NOMO-1 treated with dmso at 0.1 percent for 144 hours (cell line): ENCODE results near the gene PORCN.

Experiments used
- DNase-seq: peaks from one replicate; lab custom pipeline; 2025; ENCODE audit not compliant: unreplicated experiment; lab: John Stamatoyannopoulos, UW

The PORCN gene

DNA sequence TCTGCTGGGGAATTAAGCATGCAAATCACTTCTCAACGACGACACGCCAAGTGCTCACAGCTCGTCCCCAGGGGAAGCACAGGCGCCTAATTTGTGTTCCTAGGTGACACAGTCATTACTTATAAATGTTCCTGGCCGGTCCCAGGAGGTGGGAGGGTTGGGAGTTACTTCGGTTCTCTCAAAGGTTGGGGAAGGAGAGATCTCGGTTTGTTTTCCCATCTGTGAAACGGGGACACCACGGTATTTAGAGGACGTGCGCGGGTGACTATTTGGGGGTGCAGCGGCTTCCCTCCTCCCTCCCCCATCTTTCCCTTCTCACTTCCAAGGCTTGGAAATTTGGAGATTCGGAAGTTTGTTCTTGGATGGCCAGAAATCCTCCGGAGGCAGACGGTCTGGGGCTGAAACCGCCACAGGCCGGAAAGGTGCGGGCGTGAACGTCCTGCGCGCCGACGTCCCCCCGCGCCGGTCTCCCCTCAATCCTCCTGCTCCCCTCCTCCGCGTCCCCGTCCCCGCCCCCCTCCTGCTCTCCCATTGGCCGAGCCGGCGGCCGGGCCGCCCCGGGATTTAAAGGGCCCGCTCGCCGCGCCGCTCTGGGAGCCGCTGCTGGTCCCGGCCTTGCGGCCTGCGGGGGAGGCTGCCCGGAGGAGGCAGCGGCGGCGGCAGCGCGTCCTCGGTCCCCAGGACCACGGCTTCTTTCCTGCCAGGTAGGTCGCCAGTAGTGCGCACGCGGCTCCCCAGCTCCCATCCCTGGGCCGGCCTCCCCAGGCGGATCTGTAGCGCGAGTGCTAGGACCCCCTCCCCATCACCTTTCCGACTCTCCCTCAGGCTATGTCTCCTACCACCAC, at the start of gene PORCN:
Gene PORCN, plus strand, starts transcription at position 593 of the 845 bp plus-strand sequence. CDS start 829 bp downstream, outside the sequence.
- DNase-seq, result peak; percentile 49

DNA sequence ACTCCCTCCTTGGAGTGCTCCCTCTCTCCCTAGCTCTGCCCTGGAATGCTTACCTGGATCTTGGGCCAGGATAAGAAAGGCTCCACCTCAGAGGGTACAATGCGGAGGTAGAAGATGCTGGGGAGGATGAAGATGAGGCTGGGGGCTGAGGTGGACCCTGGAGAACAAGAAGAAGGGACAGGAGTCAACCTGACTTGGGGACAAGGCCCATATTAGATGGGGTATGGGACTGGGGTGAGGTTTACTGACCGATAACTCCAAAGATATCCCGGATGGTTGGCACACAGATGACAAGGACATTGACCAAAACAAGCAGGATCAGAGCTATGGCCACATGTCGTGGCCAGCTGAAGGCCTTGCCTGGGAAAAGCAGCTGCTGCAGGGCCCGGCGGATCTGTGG, 49.3 kb upstream of the PORCN start:
- no peak for DNase-seq

DNA sequence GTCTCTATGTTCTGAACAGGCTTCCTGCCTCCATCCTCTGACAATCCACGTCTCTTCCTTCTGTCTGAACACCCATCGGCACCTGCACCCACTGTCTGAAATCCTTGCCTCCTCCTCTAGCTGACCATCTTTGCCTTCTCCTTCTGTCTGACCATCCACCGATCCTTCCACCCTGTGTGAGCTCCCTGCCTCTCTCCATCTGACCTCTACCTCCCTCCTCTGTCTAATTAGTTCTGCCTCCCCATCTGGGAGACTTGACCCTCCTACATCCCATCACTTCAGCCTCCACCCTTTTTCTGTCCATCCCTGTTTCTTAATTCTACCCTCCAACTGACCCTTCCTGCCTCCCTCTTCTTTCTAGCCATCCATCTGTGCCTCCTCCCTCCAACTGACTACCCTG, 48.8 kb upstream of the PORCN start:
- DNase-seq, result no peak

DNA sequence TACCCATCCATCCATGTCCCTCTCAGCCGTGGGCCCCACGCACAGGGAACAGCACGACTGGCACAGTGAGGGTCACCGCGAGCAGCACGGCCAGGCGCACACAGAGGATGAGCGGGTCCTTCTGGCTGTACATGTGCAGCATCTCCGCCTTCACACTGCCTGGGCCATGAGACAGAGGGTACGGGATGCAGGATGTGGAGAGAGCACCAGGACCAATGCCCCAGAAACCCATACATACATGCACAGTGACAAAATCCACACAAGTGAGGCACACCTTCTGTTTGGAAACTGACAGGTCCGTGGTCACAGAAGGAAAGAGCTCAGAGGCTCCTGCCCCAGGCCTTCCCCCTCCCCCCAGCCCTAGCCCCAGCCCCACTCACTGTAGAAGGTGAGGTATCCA, 48.2 kb upstream of the PORCN start:
- no peak for DNase-seq

DNA sequence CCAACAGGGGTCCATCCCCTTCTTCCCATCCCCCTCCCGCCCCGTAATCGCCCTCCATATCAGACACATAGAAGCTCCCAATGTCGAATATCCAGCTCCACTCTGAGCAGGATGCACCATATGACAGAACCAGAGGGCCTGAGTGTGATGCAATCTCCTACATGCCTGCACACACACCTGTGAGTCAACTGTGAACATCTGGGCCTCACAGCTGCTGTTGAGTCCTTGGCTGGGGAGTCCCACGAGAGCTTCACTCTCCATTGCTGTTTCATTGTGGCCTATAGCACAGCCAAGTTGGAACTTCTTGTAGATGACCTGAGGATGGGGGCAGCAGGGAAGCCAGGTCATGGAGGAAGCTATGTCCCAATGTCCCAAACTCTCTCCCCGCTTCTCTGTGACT, 47.0 kb upstream of the PORCN start:
- DNase-seq, result no peak

DNA sequence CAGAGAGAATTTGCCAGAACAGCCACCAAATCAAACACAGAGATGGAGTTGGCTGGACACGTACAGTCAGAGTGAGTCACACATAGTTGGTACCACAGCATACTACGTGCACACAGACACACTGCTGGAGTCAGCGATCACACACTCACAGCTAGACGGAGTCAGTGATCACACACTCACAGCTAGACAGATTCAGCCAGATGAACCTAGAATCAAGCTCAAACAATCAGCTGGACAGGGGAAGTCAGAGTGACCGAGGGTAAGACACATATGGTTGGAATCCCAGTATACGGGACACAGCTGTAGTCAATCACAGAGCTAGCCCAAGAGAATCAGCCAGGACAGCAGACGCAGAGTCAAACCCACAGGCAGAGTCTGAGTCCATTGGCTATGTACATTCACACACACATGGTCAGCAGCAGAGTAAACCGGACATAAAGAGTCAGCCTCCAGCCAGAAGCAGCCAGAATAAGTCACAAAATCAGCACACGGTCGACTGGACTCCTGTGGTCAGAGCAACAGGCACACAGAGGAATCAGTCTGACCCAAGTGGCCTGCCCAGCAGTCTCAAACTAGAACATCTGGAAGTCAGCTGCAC, 43.4 kb upstream of the PORCN start:
- DNase-seq, result no peak

DNA sequence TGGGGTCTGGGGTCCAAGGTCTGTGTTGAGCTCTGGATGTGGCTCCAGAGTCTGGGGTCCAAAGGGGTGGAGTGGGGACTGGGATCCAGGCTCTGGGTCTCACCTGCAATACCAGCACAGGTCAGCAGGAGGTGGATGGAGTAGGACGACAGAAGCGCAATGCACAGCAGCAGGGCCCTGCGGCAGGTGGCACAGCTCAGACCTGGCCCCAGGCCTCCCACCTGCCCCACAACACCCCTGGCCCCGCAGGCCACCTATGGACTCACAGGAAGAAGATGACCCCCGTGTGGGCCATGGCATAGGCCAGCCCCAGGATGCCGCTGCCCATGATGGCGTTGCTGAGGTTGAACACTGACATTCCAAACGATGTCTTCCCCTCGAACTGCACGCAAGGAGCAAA, 42.1 kb upstream of the PORCN start:
- no peak for DNase-seq

DNA sequence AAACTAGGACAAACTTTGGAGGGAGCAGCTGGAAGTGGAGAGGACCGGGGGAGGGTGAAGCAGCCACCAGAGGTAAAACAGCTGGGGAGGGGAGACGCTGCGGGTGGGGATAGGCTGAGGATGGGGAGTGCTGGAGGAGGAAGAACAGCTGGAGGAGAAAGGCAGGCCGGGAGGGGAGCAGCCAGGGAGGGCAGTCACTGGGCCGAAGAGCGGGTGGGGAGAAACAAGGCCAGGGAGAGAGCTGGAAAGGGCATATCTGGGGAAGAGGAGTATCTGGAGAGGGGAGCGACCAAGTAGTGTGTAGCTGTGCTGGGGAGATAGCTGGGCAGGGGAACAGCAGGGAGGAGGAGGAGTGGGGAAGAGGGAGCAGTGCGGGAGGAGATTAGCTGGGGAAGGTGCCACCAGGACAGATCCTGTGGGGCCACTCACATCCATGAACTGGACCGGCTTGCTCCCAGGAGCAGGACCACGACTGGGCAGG, 41.5 kb upstream of the PORCN start:
- no peak for DNase-seq

DNA sequence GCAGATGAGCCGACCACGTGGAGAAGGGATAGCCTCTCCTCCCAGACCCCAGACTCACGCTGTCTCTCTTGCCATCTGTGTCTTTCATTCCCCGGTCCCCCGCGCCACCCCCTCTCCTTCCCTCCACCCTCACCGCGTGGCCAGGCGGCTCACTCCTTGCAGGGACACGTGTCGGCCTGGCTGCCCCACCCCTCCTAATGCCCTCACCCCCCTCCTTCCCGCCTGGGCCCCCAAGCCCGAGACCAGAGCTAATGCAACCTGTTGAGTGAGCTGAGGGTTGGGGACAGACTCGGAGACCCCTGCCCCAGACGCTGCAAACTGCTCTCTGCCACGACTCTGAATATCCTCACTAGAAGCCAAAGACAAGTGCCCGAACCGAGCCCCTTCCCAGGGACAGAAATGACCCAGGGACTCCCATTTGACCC, 40.5 kb upstream of the PORCN start:
- DNase-seq, result no peak

DNA sequence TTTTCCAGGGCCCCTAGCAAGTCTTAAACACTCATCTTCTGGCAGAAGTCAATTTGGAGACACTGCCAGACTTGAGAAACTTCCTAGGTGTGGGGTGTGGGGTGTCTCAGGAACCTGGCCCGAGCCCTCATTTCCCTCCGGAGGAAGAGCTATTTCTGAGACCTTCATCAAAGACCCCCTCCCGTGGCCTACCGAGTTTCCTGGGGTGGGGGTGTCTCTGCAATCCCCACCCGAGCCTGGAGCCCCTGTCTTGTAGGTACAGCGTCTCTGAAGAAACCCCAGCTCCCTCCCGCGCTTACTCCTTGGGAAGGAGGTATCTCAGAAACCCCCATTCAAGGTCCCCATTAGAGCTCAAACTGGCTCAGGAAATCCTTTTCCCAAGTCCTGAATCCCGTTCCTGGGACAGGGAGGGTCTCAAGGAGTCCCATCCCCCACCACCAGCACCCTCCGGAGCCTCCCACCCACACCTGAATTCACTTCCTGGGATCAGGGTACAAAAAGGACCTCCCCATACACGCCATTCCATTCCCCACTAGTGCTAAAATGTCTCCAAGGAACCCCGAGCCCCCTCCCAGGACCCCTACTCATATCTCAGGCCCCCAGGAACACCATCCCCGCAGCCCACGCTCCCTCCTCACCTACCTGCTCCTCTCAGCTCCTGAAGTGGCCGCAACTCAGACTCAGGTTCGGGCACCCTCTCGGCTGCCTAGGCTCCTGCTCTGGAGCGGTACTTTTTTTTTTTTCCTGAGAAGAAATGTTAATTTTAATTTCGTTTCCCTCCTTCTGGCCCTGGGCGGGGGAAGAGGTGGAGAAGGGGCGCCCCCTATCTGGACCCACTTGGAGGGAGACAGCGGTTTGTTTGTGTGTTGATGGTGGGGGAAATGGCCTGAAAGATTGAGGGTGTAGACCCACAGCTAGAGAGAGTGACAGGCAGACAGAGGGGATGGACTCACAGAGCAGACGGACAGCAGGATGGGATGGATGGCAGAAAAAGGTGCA, 39.8 kb upstream of the PORCN start:
- no peak for DNase-seq

DNA sequence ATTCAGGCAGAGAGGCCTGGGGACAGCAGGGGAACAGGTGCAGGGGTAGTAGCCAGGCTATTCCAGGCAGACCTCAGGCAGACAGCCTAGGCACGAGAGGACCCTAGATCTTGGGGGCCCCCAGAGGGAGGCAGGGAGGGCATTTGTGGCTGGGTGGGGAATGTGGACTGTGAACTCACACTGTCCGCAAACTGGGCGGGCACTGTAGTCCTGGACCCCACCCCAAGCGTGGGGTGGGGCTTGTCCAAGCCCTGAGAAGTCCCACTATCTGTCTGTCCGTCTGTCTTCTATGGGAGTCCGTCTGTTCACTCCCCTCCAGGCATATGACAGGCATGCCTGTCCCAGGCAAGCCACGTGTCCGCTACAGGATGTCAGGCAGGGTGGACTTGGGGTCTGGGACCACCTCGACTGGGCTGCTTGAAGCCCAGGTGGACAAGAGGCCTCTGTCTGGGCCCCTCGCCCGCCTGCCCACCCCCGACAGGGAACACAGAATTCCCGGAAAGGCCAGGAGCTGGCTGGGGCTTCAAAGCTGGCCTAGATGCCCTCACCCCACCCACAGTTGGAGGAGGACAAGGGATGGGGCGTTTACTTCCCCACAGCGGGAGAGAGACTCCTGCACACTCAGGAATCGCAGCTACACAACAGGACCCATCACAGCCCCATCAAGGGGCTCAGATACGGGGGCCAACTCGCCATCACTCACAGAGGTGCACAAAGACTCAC, 38.5 kb upstream of the PORCN start, which contains the start of gene SLC38A5:
Gene SLC38A5, minus strand, starts transcription at position 151 of the 723 bp plus-strand sequence. CDS start 2,336 bp downstream, outside the sequence.
- DNase-seq, result no peak

DNA sequence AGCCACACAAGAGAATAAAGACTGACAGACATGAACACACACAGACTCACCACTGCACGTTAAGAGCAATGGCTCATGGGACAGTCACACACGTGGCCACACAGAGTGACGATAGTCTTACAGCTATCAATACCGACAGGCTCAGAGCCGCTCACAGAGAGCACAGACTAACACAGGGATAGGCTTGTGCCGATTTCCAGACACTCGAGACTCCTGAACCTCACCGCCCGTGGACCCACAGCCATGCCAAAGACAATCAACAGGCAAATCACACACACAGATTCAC, 38.0 kb upstream of the PORCN start:
- no peak for DNase-seq

DNA sequence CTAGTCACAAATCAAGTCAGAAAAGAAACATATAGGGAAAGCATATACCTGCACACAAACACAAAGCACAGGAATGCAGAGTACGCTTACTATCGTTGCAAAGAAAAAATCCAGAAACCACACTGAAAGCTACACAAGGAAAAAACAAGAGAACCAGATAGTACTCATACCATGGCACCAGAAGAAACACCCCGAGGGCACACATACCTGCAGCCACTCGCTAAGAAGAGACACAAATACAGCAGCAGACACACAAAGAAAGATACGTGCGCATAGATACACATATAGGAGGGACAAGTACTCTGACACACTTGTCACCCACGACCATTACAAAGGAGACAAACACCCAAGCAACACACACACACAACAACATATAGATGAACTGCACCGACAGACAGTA, 37.3 kb upstream of the PORCN start:
- DNase-seq, result no peak

DNA sequence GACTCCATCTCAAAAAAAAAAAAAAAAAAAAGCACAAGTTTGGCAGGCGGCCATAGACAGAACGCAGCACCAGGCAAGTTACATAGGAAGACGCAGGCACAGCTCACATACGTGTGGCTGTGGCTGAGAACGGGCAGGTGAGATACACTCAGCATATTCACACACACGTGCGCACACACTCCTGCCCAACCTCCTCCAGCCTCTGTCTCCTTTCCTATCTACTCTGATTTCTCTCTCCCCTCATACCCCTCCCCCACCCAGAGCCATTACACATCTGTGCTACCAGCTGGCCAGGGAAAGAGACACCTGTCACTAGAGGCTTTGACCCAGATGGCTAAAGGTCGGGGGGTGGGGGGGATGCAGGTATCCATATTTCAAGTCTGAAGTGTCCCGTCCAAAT, 36.6 kb upstream of the PORCN start:
- DNase-seq, result no peak

DNA sequence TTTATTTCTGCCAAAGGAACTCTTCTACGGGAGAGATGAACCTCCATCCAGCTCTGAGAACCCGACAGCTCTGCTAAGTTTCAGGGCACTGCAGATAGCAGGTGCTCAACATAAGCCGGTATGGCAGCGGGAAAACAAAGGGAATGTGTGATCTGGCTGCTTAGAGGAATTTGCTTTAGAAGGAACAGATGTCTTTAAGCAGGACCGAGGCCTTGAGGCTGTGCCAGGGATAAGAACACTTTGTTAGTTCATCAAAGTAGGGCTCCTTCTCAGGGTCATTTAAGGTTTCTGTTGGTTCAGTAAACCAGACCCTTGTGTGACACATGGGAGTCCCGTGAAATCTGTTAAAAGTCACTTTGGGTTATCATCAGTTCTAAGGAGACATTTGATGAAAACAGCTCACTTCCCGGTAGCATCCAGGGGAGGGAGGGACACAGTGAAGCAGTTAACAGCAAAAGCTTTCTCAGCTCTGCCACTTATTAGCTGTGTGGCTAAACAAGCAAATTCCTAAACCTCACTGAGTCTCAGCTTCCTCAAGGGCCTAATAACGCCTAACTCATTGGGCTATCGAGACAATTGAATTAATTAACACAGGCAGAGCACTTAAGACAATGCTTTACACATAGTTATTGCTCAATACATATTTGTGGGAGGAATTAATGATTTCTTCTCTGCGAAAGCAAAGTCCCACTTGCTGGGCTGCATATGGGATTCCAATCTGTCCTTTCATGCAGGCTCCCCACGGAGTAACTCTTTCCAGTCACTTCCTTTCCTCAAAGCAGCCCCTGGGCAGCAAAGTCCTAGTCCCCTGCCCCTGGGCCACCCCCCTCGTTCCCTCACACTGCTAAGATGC, 35.7 kb upstream of the PORCN start:
- DNase-seq, result no peak

DNA sequence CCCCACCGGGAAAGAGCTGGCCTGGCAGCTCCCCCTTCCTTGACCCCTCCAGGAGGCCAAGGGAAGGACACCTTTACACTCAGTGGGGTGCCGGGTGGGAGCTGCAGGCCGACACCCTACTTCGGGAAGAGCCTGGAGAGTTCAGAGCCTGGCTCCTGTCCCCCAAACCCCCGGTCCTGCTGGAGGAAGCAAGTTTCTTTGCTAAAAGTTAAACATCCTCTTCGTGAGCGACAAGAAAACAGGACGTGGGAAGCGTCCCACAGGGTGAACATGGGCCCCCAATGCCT, 35.1 kb upstream of the PORCN start:
- no peak for DNase-seq

DNA sequence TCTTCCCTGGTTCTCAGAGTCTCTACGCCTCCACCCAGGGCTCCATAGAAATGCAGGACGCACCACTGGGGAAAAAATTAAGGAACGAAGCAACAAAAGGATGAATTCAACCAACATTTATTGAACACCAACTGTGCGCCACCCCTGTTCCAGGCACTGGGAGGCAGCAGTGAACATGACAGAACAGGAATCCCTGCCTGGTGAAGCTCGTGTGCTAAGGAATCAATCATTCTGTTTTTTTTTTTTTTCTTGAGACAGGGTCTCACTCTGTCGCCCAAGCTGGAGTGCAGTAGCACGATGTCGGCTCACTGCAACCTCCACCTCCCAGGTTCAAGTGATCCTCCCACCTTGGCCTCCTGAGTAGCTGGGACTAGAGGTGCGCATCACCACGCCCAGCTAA, 34.7 kb upstream of the PORCN start:
- no peak for DNase-seq

DNA sequence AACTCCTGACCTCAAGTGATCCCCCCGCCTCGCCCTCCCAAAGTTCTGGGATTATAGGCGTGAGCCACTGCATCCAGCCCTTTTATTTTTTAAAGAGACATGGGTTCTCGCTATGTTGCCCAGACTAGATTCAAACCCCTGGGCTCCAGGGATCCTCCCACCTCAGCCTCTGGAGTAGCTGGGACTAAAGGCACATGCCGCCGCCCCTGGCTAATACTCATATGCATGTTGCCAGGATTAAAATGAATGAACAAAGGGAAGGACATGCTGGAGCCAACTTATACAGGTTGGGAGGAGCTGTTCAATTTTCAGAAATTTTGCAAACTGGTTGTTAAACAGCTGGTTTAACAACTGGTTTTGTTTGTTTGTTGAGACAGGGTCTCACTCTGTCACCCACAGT, 34.2 kb upstream of the PORCN start:
- DNase-seq, result no peak

DNA sequence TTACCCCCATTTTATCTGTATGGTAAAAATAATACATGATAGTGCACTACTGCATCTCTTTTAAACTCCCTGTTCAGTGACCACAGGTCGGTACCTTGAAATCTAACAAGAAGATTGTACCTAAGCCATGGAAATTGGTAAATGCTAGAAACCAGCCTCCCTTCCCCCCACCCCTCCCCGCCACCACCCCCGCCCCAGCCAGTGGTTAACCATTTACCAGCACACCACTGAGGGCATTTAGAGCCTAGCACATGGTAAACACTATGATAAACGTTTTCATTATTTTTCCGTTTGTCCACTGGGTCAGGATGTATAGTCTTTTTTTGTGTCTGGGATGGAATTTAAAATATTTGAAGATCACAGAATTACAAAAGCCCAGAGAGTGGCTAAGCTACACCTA, 33.5 kb upstream of the PORCN start:
- no peak for DNase-seq
